A549 (cell line): Measurements from ENCODE around the gene KIAA2012. TPM values are rescaled to one million over a fixed set of nuclear protein-coding genes. Genes with fewer than 3 reads are reported as not detected.

Source experiments
- ATAC-seq, 2 experiments: fragments of 200-7000 bp in 1 of 2; fragments of >200 bp in 1 of 2; cut with Nextera tagmentation in 1 of 2; cut with Tn5 transposase in 1 of 2; 3 replicates each; pipeline versions ENCODE4 v1.8.0 to v1.9.1; 2018 to 2020; ENCODE audit warnings: mild to moderate bottlenecking in 1 of 2, moderate library complexity in 1 of 2
- CTCF ChIA-PET: fragments of 300-600 bp; sonication (Branson Sonifier 250); formaldehyde crosslinking; extraction: SDS; loops from one replicate; lab custom pipeline; 2021; ENCODE audit warnings: antibody characterized with exemption, inconsistent platforms; lab: Yijun Ruan, JAX
- POLR2A ChIA-PET: fragments of 350-600 bp; formaldehyde crosslinking; extraction: SDS; loops from one replicate; lab custom pipeline; 2021; ENCODE audit warnings: antibody characterized with exemption, inconsistent platforms; lab: Yijun Ruan, JAX
- DNase-seq, 2 experiments: peaks; one replicate each; pipeline versions ENCODE4 v3.0.0 to v3.0.0-alpha.2; 2011 to 2016; ENCODE audit warnings: low read depth in 1 of 2, low spot score in 1 of 2
- FAIRE-seq: peaks from 2 replicates; lab custom pipeline; 2011; peaks lifted over from hg19 to GRCh38; lab: Jason Lieb, UNC
- H3K27ac ChIP-seq, 2 experiments: fragments of >200 bp; sonication (Bioruptor Twin); formaldehyde crosslinking; 3 replicates each; pipeline ENCODE4 v1.5.1; 2016 to 2017
- H3K4me1 ChIP-seq: fragments of >200 bp; sonication (Bioruptor Twin); formaldehyde crosslinking; 3 replicates; pipeline ENCODE4 v1.6.1; 2016
- H3K4me2 ChIP-seq: fragments of >200 bp; sonication (Bioruptor Twin); formaldehyde crosslinking; 3 replicates; pipeline ENCODE4 v1.6.1; 2016
- H3K4me3 ChIP-seq: fragments of >200 bp; sonication (Bioruptor Twin); formaldehyde crosslinking; 3 replicates; pipeline ENCODE4 v1.5.1; 2016
- H3K9me3 ChIP-seq: fragments of >200 bp; sonication (Bioruptor Twin); formaldehyde crosslinking; 3 replicates; pipeline ENCODE4 v1.6.1; 2016
- ATOH8 ChIP-seq: fragments of 250-450 bp; sonication (Bioruptor Pico); IDR thresholded peaks from 2 replicates; pipeline ENCODE4 v1.5.0; 2020; ENCODE audit warnings: low read depth, mild to moderate bottlenecking, moderate library complexity
- BHLHE40 ChIP-seq: IDR thresholded peaks from 2 replicates; pipeline ENCODE4 v1.6.1; 2012; ENCODE audit warnings: low read depth, low read length, inconsistent platforms
- CBX2 ChIP-seq: fragments of 200-600 bp; sonication (generic); IDR thresholded peaks from 2 replicates; pipeline ENCODE4 v1.6.1; 2016; ENCODE audit warnings: low read depth, mild to moderate bottlenecking, borderline replicate concordance
- CTCF ChIP-seq: fragments of >200 bp; sonication (Bioruptor Twin); formaldehyde crosslinking; IDR thresholded peaks from 3 replicates; pipeline ENCODE4 v1.5.1; 2016
- ESRRA ChIP-seq: fragments of 150-350 bp; IDR thresholded peaks from 2 replicates; pipeline ENCODE4 v1.6.1; 2014; ENCODE audit warnings: mild to moderate bottlenecking, low read length, borderline replicate concordance
- JUN ChIP-seq, 2 experiments: fragments of >200 bp; sonication (Bioruptor Twin); formaldehyde crosslinking; IDR thresholded peaks; 2 replicates in 1 of 2; 3 replicates in 1 of 2; pipeline ENCODE4 v1.6.1; 2016 to 2017
- MAFK ChIP-seq: fragments of 450-650 bp; IDR thresholded peaks from 2 replicates; pipeline ENCODE4 v1.6.1; 2014; ENCODE audit not compliant: partially characterized antibody
- POLR2AphosphoS2 ChIP-seq: conservative IDR thresholded peaks from 2 replicates; pipeline ENCODE4 v1.6.1; 2012; ENCODE audit warnings: low read length, improper control_type of control experiment, inconsistent platforms
- RAD21 ChIP-seq, 2 experiments: fragments of >200 bp in 1 of 2; sonication (Bioruptor Twin) in 1 of 2; formaldehyde crosslinking in 1 of 2; IDR thresholded peaks in 1 of 2; conservative IDR thresholded peaks in 1 of 2; 2 replicates in 1 of 2; 3 replicates in 1 of 2; pipeline ENCODE4 v1.6.1; 2012 to 2018; ENCODE audit warnings: inconsistent platforms in 1 of 2
- RCOR1 ChIP-seq: fragments of 150-350 bp; IDR thresholded peaks from 2 replicates; pipeline ENCODE4 v1.6.1; 2014; ENCODE audit warnings: antibody characterized with exemption, low read length, low read depth
- REST ChIP-seq: fragments of 200-600 bp; sonication (generic); IDR thresholded peaks from 2 replicates; pipeline ENCODE4 v1.6.1; 2016; ENCODE audit warnings: antibody characterized with exemption, mild to moderate bottlenecking, moderate library complexity
- RFX5 ChIP-seq: fragments of 450-650 bp; IDR thresholded peaks from 2 replicates; pipeline ENCODE4 v1.7.1; 2014; ENCODE audit warnings: antibody characterized with exemption, mild to moderate bottlenecking, moderate library complexity
- SMC3 ChIP-seq: fragments of >200 bp; sonication (Bioruptor Twin); formaldehyde crosslinking; IDR thresholded peaks from 3 replicates; pipeline ENCODE4 v1.6.1; 2018; ENCODE audit warnings: inconsistent platforms
- USF2 ChIP-seq: fragments of 450-650 bp; IDR thresholded peaks from 2 replicates; pipeline ENCODE4 v1.6.1; 2014; ENCODE audit warnings: antibody characterized with exemption
- ZC3H11A ChIP-seq: fragments of 450-650 bp; IDR thresholded peaks from 2 replicates; pipeline ENCODE4 v1.6.1; 2014; ENCODE audit warnings: antibody characterized with exemption, mild to moderate bottlenecking
- ZFP36 ChIP-seq: fragments of 450-650 bp; IDR thresholded peaks from 2 replicates; pipeline ENCODE4 v1.6.1; 2014; ENCODE audit warnings: borderline replicate concordance; ENCODE audit not compliant: partially characterized antibody
- WGBS: methylation state at CpG from one replicate; pipeline ENCODE4 v1.1.6; 2017; ENCODE audit errors: missing lambda C conversion rate; 5-methylcytosine and 5-hydroxymethylcytosine counted together
- polyA plus RNA-seq, 4 experiments: library from polyadenylated mRNA; depleted of rRNA in 3 of 4; stranded (reverse); fragments of >200 nt; fragmentation: RNase III in 1 of 4; extraction: RNeasy Plus Mini Kit Qiagen cat#74134 plus additional on column Dnase treatment in 1 of 4; gene quantifications; 2 replicates in 3 of 4; 3 replicates in 1 of 4; pipeline ENCODE4 v1.2.3, GENCODE V29; 2011 to 2017

The KIAA2012 gene
- polyA plus RNA-seq, 2 of the 4 experiments (the other 2 are of a cell fraction): 0.01 to 0.04 TPM

- TF ChIP-seq ATOH8 (CRISPR knock-in tag) (no peak), ZFP36 (no peak), POLR2AphosphoS2 (no peak)
- TF ChIP-seq, all 56 proteins: peak for 0
- Histone ChIP-seq H3K9me3 (no peaks in the 10 kb centered on the region), H3K27ac (no peak overlapping the region), H3K4me3 (no peak overlapping the region), H3K4me2 (no peak overlapping the region), H3K4me1 (no peaks in the 10 kb centered on the region)
- ChIA-PET CTCF (interaction anchor here (1.1 to 4.1 kb wide), 7 partner anchors 10 to 492 kb away, joined by 3 to 29 read pairs (median 11); no protein-coding TSS in a partner anchor), POLR2A (no interaction called here)
- DNase-seq (no peak), FAIRE-seq (no peak), ATAC-seq (no peak)
- 56% methylated on average over 4 of the region's 4 CpGs for WGBS
Observed at GRCh38 chr2:202157211-202157990, 84.3 kb downstream of the KIAA2012 start.

GRCh38 chr2:202158796-202159195 lies 85.7 kb downstream of the KIAA2012 start:
- FAIRE-seq: no peak
- POLR2A ChIA-PET: no interaction called here
- H3K4me3 ChIP-seq: no peak overlapping the region
- CTCF ChIA-PET: interaction anchor here (0.6 to 3.6 kb wide), 20 partner anchors 8 to 374 kb away, joined by 3 to 29 read pairs (median 4); no protein-coding TSS in a partner anchor
- DNase-seq: peak in 1 of 2 experiments; percentile 39
- ATAC-seq: peak; percentile 86 to 88
- no peaks in the 10 kb centered on the region for H3K4me1 ChIP-seq
- 52% methylated on average over 5 of the region's 5 CpGs for WGBS
- TF ChIP-seq CTCF (peak; percentile 49), RAD21 (conservative IDR thresholded peaks at IDR 0.05 in 1 of 2, IDR thresholded peaks at IDR 0.05 in 1 of 2) (peak; percentile 67 to 72), SMC3 (peak; percentile 54), ATOH8 (CRISPR knock-in tag) (no peak)
- no peak overlapping the region for H3K27ac ChIP-seq
- H3K9me3 ChIP-seq: no peaks in the 10 kb centered on the region
- no peak overlapping the region for H3K4me2 ChIP-seq

- Histone ChIP-seq H3K27ac (no peak overlapping the region), H3K9me3 (no peaks in the 10 kb centered on the region), H3K4me1 (no peaks in the 10 kb centered on the region), H3K4me2 (no peak overlapping the region), H3K4me3 (no peak overlapping the region)
- ChIA-PET POLR2A (no interaction called here), CTCF (interaction anchor here (1.0 to 1.8 kb wide), 4 partner anchors 9 to 365 kb away, joined by 3 to 6 read pairs (median 4); no protein-coding TSS in a partner anchor)
- ATAC-seq: no peak
- TF ChIP-seq CBX2 (no peak), JUN (IDR thresholded peaks at IDR 0.05) (no peak), RAD21 (conservative IDR thresholded peaks at IDR 0.05 in 1 of 2, IDR thresholded peaks at IDR 0.05 in 1 of 2) (no peak), RFX5 (no peak), ZFP36 (no peak), USF2 (no peak), MAFK (no peak), RCOR1 (no peak), ZC3H11A (no peak), ESRRA (no peak), BHLHE40 (no peak), REST (no peak)
- no peak for FAIRE-seq
- 66% methylated on average over 8 of the region's 8 CpGs for WGBS
- no peak for DNase-seq
Observed at GRCh38 chr2:202161151-202161835, 88.2 kb downstream of the KIAA2012 start.
